IMR-90 (cell line): ENCODE measurements around the gene COPS2. TPM values are rescaled to one million over a fixed set of nuclear protein-coding genes. Genes with fewer than 3 reads are reported as not detected.

Source experiments
- ATAC-seq: fragments of 200-7000 bp; cut with Tn5 transposase; 2 replicates; pipeline ENCODE4 v1.9.1; 2020; ENCODE audit warnings: low read depth, mild to moderate bottlenecking, moderate library complexity
- BruUV-seq: library from RNA; stranded (reverse); fragments of 400-500 nt; replicated peaks from 2 replicates; lab custom pipeline; 2021; lab: Mats Ljungman, UMichigan
- CTCF ChIA-PET: fragments of 300-600 bp; formaldehyde crosslinking; extraction: SDS; loops from one replicate; lab custom pipeline; 2021; ENCODE audit warnings: antibody characterized with exemption; lab: Yijun Ruan, JAX
- POLR2A ChIA-PET: fragments of 300-600 bp; sonication (Branson Sonifier 250); formaldehyde crosslinking; loops from one replicate; lab custom pipeline; 2022; ENCODE audit warnings: antibody characterized with exemption; ENCODE audit not compliant: unreplicated experiment; lab: Charles Lee
- DNase-seq: peaks from one replicate; pipeline ENCODE4 v3.0.0; 2013
- H2AFZ ChIP-seq: replicated peaks from 2 replicates; pipeline ENCODE3; 2013; ENCODE audit warnings: low read length, mild to moderate bottlenecking; ENCODE audit not compliant: poor library complexity
- H2AK5ac ChIP-seq: 2 replicates; pipeline ENCODE4 v1.6.1; 2013; ENCODE audit warnings: low read depth, low read length, inconsistent platforms
- H2AK9ac ChIP-seq: replicated peaks from 2 replicates; pipeline ENCODE3; 2013; ENCODE audit warnings: mild to moderate bottlenecking, low read depth, low read length, moderate library complexity; ENCODE audit not compliant: poor library complexity
- H2BK120ac ChIP-seq: 2 replicates; pipeline ENCODE4 v1.6.1; 2013; ENCODE audit warnings: low read depth, low read length, inconsistent platforms
- H2BK15ac ChIP-seq: 3 replicates; pipeline ENCODE4 v1.6.1; 2013; ENCODE audit warnings: low read depth, low read length, inconsistent platforms
- H2BK20ac ChIP-seq: 2 replicates; pipeline ENCODE4 v1.6.1; 2013; ENCODE audit warnings: low read depth, mild to moderate bottlenecking, inconsistent platforms, low read length, moderate library complexity
- H2BK5ac ChIP-seq: 2 replicates; pipeline ENCODE4 v1.6.1; 2013; ENCODE audit warnings: mild to moderate bottlenecking, low read depth, low read length, inconsistent platforms; ENCODE audit not compliant: poor library complexity, severe bottlenecking
- H3K14ac ChIP-seq: replicated peaks from 2 replicates; pipeline ENCODE4 v1.6.1; 2013; ENCODE audit warnings: low read depth, low read length, inconsistent platforms
- H3K18ac ChIP-seq: 2 replicates; pipeline ENCODE4 v1.6.1; 2013; ENCODE audit warnings: low read depth, low read length, control low read depth
- H3K23ac ChIP-seq: 2 replicates; pipeline ENCODE4 v1.6.1; 2013; ENCODE audit warnings: low read depth, low read length, inconsistent platforms
- H3K27ac ChIP-seq: 2 replicates; pipeline ENCODE4 v1.5.1; 2013; ENCODE audit warnings: mild to moderate bottlenecking, control low read depth, low read length; ENCODE audit not compliant: insufficient read depth
- H3K27me3 ChIP-seq: 2 replicates; pipeline ENCODE4 v1.6.1; 2013; ENCODE audit warnings: low read length; ENCODE audit not compliant: control insufficient read depth, insufficient read depth
- H3K36me3 ChIP-seq: 2 replicates; pipeline ENCODE4 v1.6.1; 2013; ENCODE audit warnings: low read length, mixed read lengths; ENCODE audit not compliant: control insufficient read depth, insufficient read depth
- H3K4ac ChIP-seq: 2 replicates; pipeline ENCODE4 v1.6.1; 2013; ENCODE audit warnings: low read depth, low read length, inconsistent platforms
- H3K4me1 ChIP-seq: 2 replicates; pipeline ENCODE4 v1.6.1; 2013; ENCODE audit warnings: low read length, mixed read lengths; ENCODE audit not compliant: control insufficient read depth, insufficient read depth
- H3K4me2 ChIP-seq: 2 replicates; pipeline ENCODE4 v1.6.1; 2013; ENCODE audit warnings: low read depth, mild to moderate bottlenecking, control low read depth, low read length, moderate library complexity
- H3K4me3 ChIP-seq: 2 replicates; pipeline ENCODE4 v1.5.1; 2013; ENCODE audit warnings: low read depth, mild to moderate bottlenecking, control low read depth, low read length, moderate library complexity; ENCODE audit not compliant: insufficient read depth
- H3K56ac ChIP-seq: 2 replicates; pipeline ENCODE4 v1.6.1; 2013; ENCODE audit warnings: low read length, inconsistent platforms; ENCODE audit not compliant: insufficient read depth; ENCODE audit errors: extremely low read depth
- H3K79me1 ChIP-seq, 2 experiments: 2 replicates each; pipeline ENCODE4 v1.6.1; 2013; ENCODE audit warnings: low read length in 2 of 2, inconsistent platforms in 1 of 2, low read depth in 1 of 2
- H3K9ac ChIP-seq: 2 replicates; pipeline ENCODE4 v1.6.1; 2013; ENCODE audit warnings: low read depth, low read length, control low read depth
- H3K9me1 ChIP-seq: 2 replicates; pipeline ENCODE4 v1.6.1; 2013; ENCODE audit warnings: low read length, inconsistent platforms; ENCODE audit not compliant: insufficient read depth
- H3K9me3 ChIP-seq: 2 replicates; pipeline ENCODE4 v1.6.1; 2013; ENCODE audit warnings: low read length; ENCODE audit not compliant: control insufficient read depth, insufficient read depth
- H4K20me1 ChIP-seq: 2 replicates; pipeline ENCODE4 v1.6.1; 2013; ENCODE audit warnings: low read length, inconsistent platforms; ENCODE audit not compliant: insufficient read depth
- H4K5ac ChIP-seq: 2 replicates; pipeline ENCODE4 v1.6.1; 2013; ENCODE audit warnings: mild to moderate bottlenecking, low read depth, low read length, control low read depth
- H4K8ac ChIP-seq, 2 experiments: 2 replicates each; pipeline ENCODE4 v1.6.1; 2013; ENCODE audit warnings: low read depth in 2 of 2, low read length in 2 of 2, control low read depth in 1 of 2, inconsistent platforms in 1 of 2
- H4K91ac ChIP-seq: 2 replicates; pipeline ENCODE4 v1.6.1; 2013; ENCODE audit warnings: low read depth, low read length, inconsistent platforms; ENCODE audit not compliant: insufficient read depth
- BHLHE40 ChIP-seq: fragments of 150-350 bp; IDR thresholded peaks from 2 replicates; pipeline ENCODE4 v1.6.1; 2016; ENCODE audit warnings: mild to moderate bottlenecking, low read depth, low read length
- CEBPB ChIP-seq: IDR thresholded peaks from 2 replicates; pipeline ENCODE4 v1.6.1; 2012; ENCODE audit warnings: low read depth, low read length, improper control_type of control experiment
- CHD1 ChIP-seq: IDR thresholded peaks from 2 replicates; pipeline ENCODE4 v1.6.1; 2012; ENCODE audit warnings: low read depth, low read length, improper control_type of control experiment
- FOS ChIP-seq: fragments of 150-350 bp; IDR thresholded peaks from 2 replicates; pipeline ENCODE4 v1.6.1; 2016; ENCODE audit warnings: low read depth, low read length
- MAFK ChIP-seq: IDR thresholded peaks from 2 replicates; pipeline ENCODE4 v1.6.1; 2012; ENCODE audit warnings: low read depth, low read length, improper control_type of control experiment
- MAZ ChIP-seq: IDR thresholded peaks from 2 replicates; pipeline ENCODE4 v1.6.1; 2012; ENCODE audit warnings: low read depth, mild to moderate bottlenecking, low read length, improper control_type of control experiment, moderate library complexity, borderline replicate concordance
- MXI1 ChIP-seq: IDR thresholded peaks from 2 replicates; pipeline ENCODE4 v1.6.1; 2012; ENCODE audit warnings: low read depth, mild to moderate bottlenecking, low read length, moderate library complexity, borderline replicate concordance
- NFE2L2 ChIP-seq: fragments of 150-350 bp; IDR thresholded peaks from 2 replicates; pipeline ENCODE4 v1.6.1; 2016; ENCODE audit warnings: low read depth, mild to moderate bottlenecking, low read length
- POLR2A ChIP-seq: IDR thresholded peaks from 2 replicates; pipeline ENCODE4 v1.6.1; 2012; ENCODE audit warnings: mild to moderate bottlenecking, low read depth, low read length
- RAD21 ChIP-seq: IDR thresholded peaks from 2 replicates; pipeline ENCODE4 v1.6.1; 2012; ENCODE audit warnings: low read length, improper control_type of control experiment
- RCOR1 ChIP-seq: IDR thresholded peaks from 2 replicates; pipeline ENCODE4 v1.6.1; 2012; ENCODE audit warnings: mild to moderate bottlenecking, low read length, improper control_type of control experiment; ENCODE audit not compliant: insufficient replicate concordance
- RFX5 ChIP-seq: IDR thresholded peaks from 2 replicates; pipeline ENCODE4 v1.8.0; 2012; ENCODE audit warnings: low read depth, mild to moderate bottlenecking, low read length, moderate library complexity
- SMC3 ChIP-seq: fragments of 150-350 bp; IDR thresholded peaks from 2 replicates; pipeline ENCODE4 v1.6.1; 2016; ENCODE audit warnings: low read depth, mild to moderate bottlenecking, antibody characterized with exemption, low read length, moderate library complexity
- USF2 ChIP-seq: fragments of 150-350 bp; IDR thresholded peaks from 2 replicates; pipeline ENCODE4 v1.6.1; 2017; ENCODE audit warnings: mild to moderate bottlenecking, antibody characterized with exemption, low read length, low read depth
- WGBS, 2 experiments: methylation state at CpG; one replicate each; pipeline versions ENCODE4 v1.1.5 to v1.1.7; 2013; ENCODE audit warnings: missing lambda C conversion rate in 2 of 2; ENCODE audit not compliant: insufficient read length in 1 of 2; ENCODE audit errors: extremely low coverage in 2 of 2; 5-methylcytosine and 5-hydroxymethylcytosine counted together
- dilution Hi-C: fragments of 300-500 bp; cut with HindIII; formaldehyde crosslinking; loops from one replicate; pipeline ENCODE4 v1.14.3; 2018; ENCODE audit warnings: low sequenced_read_pairs; ENCODE audit not compliant: unreplicated experiment
- in situ Hi-C: fragments of 300-500 bp; cut with MboI; formaldehyde crosslinking; loops from 3 replicates; pipeline ENCODE4 v1.14.3; 2019; ENCODE audit warnings: low sequenced_read_pairs, inconsistent platforms, mixed read lengths
- intact Hi-C: fragments of 100-400 bp; cut with micrococcal nuclease; formaldehyde crosslinking; loops from 2 replicates; pipeline ENCODE4 v1.10.0; 2022
- polyA plus RNA-seq, 3 experiments: library from polyadenylated mRNA; depleted of rRNA; stranded (reverse); fragments of >200 nt; gene quantifications; 2 replicates each; pipeline ENCODE4 v1.2.3, GENCODE V29; 2012; ENCODE audit warnings: low replicate concordance in 1 of 3
- total RNA-seq: library from RNA; depleted of rRNA; stranded (reverse); fragments of >200 nt; gene quantifications from 2 replicates; pipeline ENCODE4 v1.2.3, GENCODE V29; 2012
- TF ChIP-seq, protein P1 (sequence below): fragments of 150-350 bp; IDR thresholded peaks from 2 replicates; pipeline ENCODE4 v1.6.1; 2016; ENCODE audit warnings: low read depth, mild to moderate bottlenecking, low read length, moderate library complexity, borderline replicate concordance
- TF ChIP-seq, protein P2 (sequence below): conservative IDR thresholded peaks from 2 replicates; pipeline ENCODE4 v1.5.1; 2012; ENCODE audit warnings: mild to moderate bottlenecking, low read depth, low read length, improper control_type of control experiment

COPS2 gene
- total and polyA plus RNA-seq, 2 of the 4 experiments (the other 2 are of a cell fraction), result 54.6 to 75.6 TPM

DNA sequence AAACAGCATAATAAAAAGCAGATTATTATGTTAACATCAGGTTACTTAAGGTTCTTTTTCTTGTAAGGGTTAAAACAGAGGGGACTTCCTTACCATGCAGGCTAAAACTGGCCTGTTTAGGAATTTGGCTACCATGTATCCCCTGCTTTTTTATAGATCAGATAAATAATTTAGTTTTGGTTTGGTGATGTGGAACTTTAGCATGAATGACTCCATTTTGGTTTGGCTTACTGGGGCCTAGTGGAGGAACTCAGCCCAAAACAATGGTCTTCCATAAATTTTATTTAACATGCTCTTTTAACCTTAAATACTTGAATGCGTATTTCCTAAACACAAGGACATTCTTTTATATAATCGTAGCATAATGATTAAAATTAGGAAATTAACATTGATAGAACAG, 33.5 kb upstream of the COPS2 start:
- H2BK5ac ChIP-seq, result no peak overlapping the region
- CTCF ChIA-PET, result no interaction called here
- intact Hi-C loops (no loop called here), in situ Hi-C loops (no loop called here), dilution Hi-C loops (no loop called here)
- no TSS peak for BruUV-seq
- H4K20me1 ChIP-seq, result peaks cover 18% of the 10 kb centered on the region
- H2AK5ac ChIP-seq, result no peak overlapping the region
- no peak overlapping the region for H3K27ac ChIP-seq
- no CpG with 5 or more reads among the region's 2 CpGs for WGBS, 2 experiments
- no peaks in the 10 kb centered on the region for H3K9me3 ChIP-seq
- no peak overlapping the region for H3K4me3 ChIP-seq
- H3K79me1 ChIP-seq, result peaks cover 25 to 45% of the 10 kb centered on the region in 2 experiments
- H4K5ac ChIP-seq, result no peak overlapping the region
- POLR2A ChIA-PET, result no interaction called here
- H2AK9ac ChIP-seq, result no peak overlapping the region
- no peak overlapping the region for H2AFZ ChIP-seq
- no peak overlapping the region for H4K8ac ChIP-seq
- no peak overlapping the region for H3K14ac ChIP-seq
- no peak overlapping the region for H2BK15ac ChIP-seq
- H3K23ac ChIP-seq, result no peak overlapping the region
- no peak overlapping the region for H3K9ac ChIP-seq
- no peak overlapping the region for H2BK120ac ChIP-seq
- no peak overlapping the region for H2BK20ac ChIP-seq
- H3K9me1 ChIP-seq, result peaks cover 14% of the 10 kb centered on the region
- no peak overlapping the region for H4K91ac ChIP-seq
- TF ChIP-seq, protein P1, sequence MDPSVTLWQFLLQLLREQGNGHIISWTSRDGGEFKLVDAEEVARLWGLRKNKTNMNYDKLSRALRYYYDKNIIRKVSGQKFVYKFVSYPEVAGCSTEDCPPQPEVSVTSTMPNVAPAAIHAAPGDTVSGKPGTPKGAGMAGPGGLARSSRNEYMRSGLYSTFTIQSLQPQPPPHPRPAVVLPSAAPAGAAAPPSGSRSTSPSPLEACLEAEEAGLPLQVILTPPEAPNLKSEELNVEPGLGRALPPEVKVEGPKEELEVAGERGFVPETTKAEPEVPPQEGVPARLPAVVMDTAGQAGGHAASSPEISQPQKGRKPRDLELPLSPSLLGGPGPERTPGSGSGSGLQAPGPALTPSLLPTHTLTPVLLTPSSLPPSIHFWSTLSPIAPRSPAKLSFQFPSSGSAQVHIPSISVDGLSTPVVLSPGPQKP, result no peak
- TF ChIP-seq, protein P2, sequence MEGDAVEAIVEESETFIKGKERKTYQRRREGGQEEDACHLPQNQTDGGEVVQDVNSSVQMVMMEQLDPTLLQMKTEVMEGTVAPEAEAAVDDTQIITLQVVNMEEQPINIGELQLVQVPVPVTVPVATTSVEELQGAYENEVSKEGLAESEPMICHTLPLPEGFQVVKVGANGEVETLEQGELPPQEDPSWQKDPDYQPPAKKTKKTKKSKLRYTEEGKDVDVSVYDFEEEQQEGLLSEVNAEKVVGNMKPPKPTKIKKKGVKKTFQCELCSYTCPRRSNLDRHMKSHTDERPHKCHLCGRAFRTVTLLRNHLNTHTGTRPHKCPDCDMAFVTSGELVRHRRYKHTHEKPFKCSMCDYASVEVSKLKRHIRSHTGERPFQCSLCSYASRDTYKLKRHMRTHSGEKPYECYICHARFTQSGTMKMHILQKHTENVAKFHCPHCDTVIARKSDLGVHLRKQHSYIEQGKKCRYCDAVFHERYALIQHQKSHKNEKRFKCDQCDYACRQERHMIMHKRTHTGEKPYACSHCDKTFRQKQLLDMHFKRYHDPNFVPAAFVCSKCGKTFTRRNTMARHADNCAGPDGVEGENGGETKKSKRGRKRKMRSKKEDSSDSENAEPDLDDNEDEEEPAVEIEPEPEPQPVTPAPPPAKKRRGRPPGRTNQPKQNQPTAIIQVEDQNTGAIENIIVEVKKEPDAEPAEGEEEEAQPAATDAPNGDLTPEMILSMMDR, result no peak
- TF ChIP-seq RAD21, result no peak
- no peak for TF ChIP-seq POLR2A
- TF ChIP-seq BHLHE40, result no peak
- TF ChIP-seq USF2, result no peak
- no peak for TF ChIP-seq MAZ
- no peak for TF ChIP-seq CEBPB
- no peak for TF ChIP-seq RCOR1
- no peak for TF ChIP-seq RFX5
- TF ChIP-seq NFE2L2, result no peak
- TF ChIP-seq MXI1, result no peak
- no peak for TF ChIP-seq FOS
- TF ChIP-seq CHD1, result no peak
- TF ChIP-seq SMC3, result no peak
- TF ChIP-seq MAFK, result no peak
- peaks cover 7% of the 10 kb centered on the region for H3K4me1 ChIP-seq
- H3K4me2 ChIP-seq, result no peak overlapping the region
- no peak for DNase-seq
- no peak overlapping the region for H3K56ac ChIP-seq
- H3K4ac ChIP-seq, result no peak overlapping the region
- no peaks in the 10 kb centered on the region for H3K36me3 ChIP-seq
- no peak for ATAC-seq
- no peaks in the 10 kb centered on the region for H3K27me3 ChIP-seq
- H3K18ac ChIP-seq, result no peak overlapping the region
